Measurements from ENCODE around the gene PITPNM3.
A peak's percentile ranks its signal among the peaks of the same experiment; 100 is the strongest.

The PITPNM3 gene

DNA sequence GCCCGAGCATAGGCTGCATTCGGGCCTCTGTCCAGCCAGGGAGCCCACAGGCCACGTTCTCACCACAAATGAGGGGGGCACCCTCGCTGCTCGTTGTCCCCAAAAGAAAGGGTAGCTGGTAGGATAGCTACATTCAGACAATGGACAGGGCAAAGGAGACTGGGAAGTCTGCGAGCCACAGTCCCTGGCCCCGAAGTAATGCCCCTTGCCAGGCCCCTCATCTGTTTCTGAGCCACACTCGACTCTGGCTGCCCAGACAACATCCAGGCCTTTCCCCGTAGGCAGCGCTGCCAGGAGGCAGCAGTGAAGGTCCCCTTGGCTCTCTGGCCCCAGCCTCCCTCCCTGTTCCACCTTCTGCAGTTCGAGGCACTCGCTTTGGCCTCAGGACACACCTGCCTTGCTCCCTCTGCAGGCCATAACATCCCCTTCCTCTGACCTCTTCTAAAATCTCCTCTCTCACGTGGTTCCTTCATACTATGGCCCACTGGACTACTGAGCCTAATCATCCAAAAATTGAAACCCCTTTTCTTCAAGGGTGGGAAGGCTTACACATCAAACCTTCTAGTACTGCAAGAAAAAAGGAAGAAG lies 133.6 kb downstream of the PITPNM3 start:
- DNase-seq (ENCODE audit: low read depth), result no peak
- no peak overlapping the region for H3K4me3 ChIP-seq (ENCODE audit: low read length)
- TF ChIP-seq CTCF (conservative IDR thresholded peaks at IDR 0.05; ENCODE audit: low read depth, low read length), result no peak

DNA sequence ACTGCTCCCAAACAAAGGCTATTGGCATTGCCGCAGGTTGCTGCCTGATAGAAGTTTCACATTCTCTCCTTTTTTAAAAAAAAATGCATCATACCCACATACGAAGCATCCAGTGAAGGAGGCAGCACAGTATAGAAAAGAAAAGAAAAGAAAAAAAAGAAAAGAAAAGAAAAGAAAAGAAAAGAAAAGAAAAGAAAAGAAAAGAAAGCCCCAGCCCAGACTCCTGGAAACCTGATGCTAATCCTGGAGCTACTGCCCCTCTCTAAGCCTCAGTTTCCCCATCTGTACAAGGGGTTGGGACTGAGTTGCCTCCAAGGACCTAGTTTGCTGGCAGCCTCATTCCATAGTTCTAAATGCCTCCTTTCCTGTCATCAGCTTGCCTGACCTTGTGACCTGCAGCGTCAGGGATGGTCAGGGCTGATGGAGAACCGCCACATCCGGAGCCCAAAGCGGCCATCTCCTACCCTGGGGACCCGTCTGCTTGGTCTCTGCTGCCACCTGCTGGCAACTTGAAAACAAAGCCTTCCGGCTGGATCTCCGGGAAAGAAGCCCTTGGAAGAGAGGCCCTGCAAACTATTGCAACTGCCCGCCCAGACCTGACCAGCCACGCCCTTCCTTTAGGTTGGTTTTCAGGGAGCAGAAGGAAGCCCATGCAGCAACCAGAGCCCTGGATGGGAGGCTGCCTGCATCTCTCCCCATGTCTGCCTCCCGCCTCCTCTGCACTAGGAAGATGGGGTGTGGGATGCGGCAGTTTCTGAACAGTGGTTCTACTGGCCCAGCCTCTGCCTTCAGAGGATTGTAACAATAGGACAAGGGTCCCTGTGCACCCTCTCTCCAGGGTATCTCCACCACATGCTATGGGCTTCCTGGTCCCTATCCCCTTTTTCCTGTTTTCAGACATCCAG lies 134.4 kb downstream of the PITPNM3 start:
- no peak for DNase-seq (ENCODE audit: low read depth)
- TF ChIP-seq CTCF (conservative IDR thresholded peaks at IDR 0.05; ENCODE audit: low read depth, low read length), result peak; percentile 83
- H3K4me3 ChIP-seq (ENCODE audit: low read length), result no peak overlapping the region

DNA sequence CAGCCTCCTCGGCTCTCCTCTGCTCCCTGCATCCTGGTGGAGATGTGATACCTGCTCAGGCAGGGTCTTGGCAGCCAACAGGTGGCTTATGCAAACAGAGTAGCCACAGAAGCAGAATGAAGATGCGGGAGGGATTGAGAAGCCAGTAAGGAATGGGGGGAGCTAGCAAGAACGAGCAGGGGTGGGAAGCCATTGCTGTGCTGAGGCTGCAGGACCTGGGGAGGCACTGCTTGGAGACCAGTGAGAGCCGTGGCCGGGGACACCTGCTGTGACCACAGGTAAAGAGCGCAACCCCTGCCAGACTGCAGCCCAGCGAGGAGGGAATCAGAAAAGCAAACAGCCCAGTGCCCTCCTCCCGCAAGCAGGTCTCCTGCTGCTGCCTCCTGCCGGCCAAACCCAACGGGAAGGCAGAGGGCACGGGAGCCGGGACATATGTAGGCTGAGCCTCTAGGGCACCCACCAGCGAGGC lies 136.1 kb downstream of the PITPNM3 start:
- no peak for DNase-seq (ENCODE audit: low read depth)
- H3K4me3 ChIP-seq (ENCODE audit: low read length), result no peak overlapping the region
- peak; percentile 69 for TF ChIP-seq CTCF (conservative IDR thresholded peaks at IDR 0.05; ENCODE audit: low read depth, low read length)

DNA sequence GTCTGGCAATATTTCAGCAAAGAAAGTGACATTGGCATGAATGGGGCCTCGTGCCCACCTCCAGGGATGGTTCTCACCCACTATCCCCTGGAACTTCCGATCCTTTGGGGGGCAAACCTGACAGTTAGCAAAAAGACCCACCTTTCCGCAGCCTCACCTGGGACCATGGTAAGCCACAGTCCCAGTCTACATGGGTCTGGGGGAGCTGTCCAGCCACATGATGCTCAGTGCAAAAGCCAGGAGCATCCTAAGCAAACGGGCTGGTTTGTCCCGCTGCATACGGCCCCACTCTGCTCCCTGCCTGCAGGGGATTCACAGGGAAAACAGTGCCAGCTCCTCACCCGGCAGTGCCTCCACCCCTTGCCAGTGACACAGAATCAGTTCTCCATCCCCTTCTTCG lies 140.7 kb downstream of the PITPNM3 start:
- no peak for TF ChIP-seq CTCF (conservative IDR thresholded peaks at IDR 0.05; ENCODE audit: low read depth, low read length)
- DNase-seq (ENCODE audit: low read depth), result no peak
- H3K4me3 ChIP-seq (ENCODE audit: low read length), result no peak overlapping the region

- H3K4me3 ChIP-seq (ENCODE audit: low read length), result no peak overlapping the region
- TF ChIP-seq CTCF (conservative IDR thresholded peaks at IDR 0.05; ENCODE audit: low read depth, low read length), result peak; percentile 58
- DNase-seq (ENCODE audit: low read depth), result peak; percentile 28
These were observed 143.3 kb downstream of the PITPNM3 start for GRCh38 chr17:6413065-6413464.

DNA sequence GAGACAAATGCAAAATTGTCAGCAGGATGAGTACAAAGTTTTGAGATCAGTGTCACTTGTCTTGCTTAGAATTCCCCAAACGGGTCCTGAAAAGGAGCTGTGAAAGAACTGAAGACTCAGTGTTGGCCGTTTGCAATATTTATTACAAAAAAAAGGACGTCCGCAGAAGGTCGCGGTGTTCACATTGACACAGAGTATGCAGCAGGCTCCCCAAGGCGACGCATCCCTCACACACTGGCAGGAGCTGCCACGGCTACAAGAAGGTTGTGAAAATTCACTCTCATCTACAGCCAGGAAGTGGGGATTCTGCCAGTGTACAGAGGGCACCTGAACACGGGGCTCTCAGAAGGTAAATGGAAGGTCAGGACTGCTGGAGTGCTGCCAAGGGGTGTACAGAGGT lies 147.6 kb downstream of the PITPNM3 start:
- H3K4me3 ChIP-seq (ENCODE audit: low read length), result no peak overlapping the region
- TF ChIP-seq CTCF (conservative IDR thresholded peaks at IDR 0.05; ENCODE audit: low read depth, low read length), result no peak
- DNase-seq (ENCODE audit: low read depth), result no peak

All from retinal pigment epithelial cell (primary cell).